ENCODE measurements around the gene NMU.
A peak's percentile ranks its signal among the peaks of the same experiment; 100 is the strongest.
"Not testable (repeated sequence)": the region's sequence is repeated elsewhere in the genome, so short reads cannot be mapped to it uniquely, and the experiment has no call there.

Gene NMU

GRCh38 chr4:55553441-55554201 lies 82.5 kb downstream of the NMU start:
- no peak for FAIRE-seq

- not testable (repeated sequence) for FAIRE-seq
Observed at GRCh38 chr4:55551964-55552363, 84.1 kb downstream of the NMU start.

GRCh38 chr4:55549888-55550287 lies 86.2 kb downstream of the NMU start:
- FAIRE-seq, result no peak

- no peak for FAIRE-seq
Observed at GRCh38 chr4:55547918-55548317, 88.2 kb downstream of the NMU start.

- FAIRE-seq, result peak; percentile 9
Observed at GRCh38 chr4:55547466-55547770, 88.7 kb downstream of the NMU start.

GRCh38 chr4:55546756-55547465 lies 89.2 kb downstream of the NMU start, which contains the start of gene CLOCK:
TSS of gene CLOCK (minus strand) at chr4:55546909. CDS start at chr4:55482785, 64,124 bp downstream.
- no peak for FAIRE-seq

- no peak for FAIRE-seq
Observed at GRCh38 chr4:55546506-55546755, 89.7 kb downstream of the NMU start.

GRCh38 chr4:55545641-55546505 lies 90.2 kb downstream of the NMU start:
- no peak for FAIRE-seq
